Hindlimb muscle (tissue), 1 donor: ENCODE results near the gene ZEB1. TPM values are rescaled to one million over a fixed set of nuclear protein-coding genes. Genes with fewer than 3 reads are reported as not detected.
"Not testable (repeated sequence)": the region's sequence is repeated elsewhere in the genome, so short reads cannot be mapped to it uniquely, and the experiment has no call there.

Experiments
- DNase-seq: peaks from one replicate; pipeline ENCODE4 v3.0.0-alpha.2; 2013
- polyA plus RNA-seq: library from polyadenylated mRNA; unstranded; fragments of 120-200 nt; gene quantifications from one replicate; pipeline ENCODE4 v1.2.1, GENCODE V29; 2013; ENCODE audit not compliant: insufficient read length

ZEB1 gene
- polyA plus RNA-seq, 1 donor: 44.9 TPM

- not testable (repeated sequence) for DNase-seq
Measured at GRCh38 chr10:31427334-31427733, 108.3 kb downstream of the ZEB1 start.

- not testable (repeated sequence) for DNase-seq
Measured at GRCh38 chr10:31428499-31428898, 109.5 kb downstream of the ZEB1 start.

DNA sequence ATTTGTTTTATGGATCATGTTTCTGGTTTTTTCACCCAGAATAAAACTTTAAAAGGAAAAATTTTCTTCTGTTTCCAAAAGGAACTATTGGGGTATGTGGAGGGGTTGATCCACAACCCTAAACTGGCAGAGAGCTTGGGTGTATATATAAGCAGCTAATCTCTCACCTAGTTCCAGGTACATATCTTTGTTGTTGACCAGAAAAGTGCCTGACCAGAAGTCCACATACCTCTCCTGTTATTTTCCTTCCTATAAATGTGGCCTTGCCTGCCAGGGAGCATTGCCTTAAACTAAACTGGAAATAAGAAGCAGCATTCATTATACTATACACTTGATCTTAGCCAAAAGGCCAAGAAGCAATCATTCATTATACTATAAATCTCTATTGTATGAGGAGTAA, 112.0 kb downstream of the ZEB1 start:
- no peak for DNase-seq

DNA sequence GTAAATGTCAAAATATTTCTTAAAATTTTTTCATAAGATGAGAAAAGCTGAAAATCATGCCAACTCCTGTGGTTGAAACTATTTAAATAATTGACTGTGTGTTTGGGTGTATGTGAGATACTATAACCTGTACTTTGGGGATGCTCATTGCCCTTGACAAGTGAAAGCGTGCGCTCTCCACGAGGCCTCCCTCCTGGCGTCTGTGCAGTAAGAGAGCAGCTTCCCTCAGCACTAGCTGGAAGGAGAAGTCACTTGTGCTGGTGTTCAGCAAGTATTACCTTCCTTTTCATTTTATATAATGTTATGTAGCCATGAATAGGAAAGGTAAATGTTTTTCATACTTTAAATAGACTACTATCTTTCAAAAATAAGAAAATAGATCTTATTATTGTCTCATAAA, 118.9 kb downstream of the ZEB1 start:
- DNase-seq: no peak

DNA sequence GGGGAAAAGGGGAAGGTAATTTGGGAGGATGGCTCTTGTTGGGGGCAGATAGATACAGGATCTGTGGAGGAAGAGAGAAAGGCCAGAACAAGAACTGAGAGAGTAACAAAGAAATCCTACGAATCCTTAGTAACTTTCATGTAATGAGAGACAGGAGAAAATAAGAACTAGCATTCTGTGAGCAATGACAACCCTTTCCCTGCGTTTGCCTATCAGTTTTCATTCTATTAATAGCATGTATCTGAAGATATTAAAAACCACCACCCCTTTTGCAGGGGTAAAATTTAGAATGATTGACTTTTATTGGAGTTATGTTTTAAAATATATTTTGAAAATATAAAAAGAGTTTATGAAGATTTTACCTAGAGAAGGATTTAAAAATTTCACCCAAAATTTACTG, 132.8 kb downstream of the ZEB1 start:
- DNase-seq: no peak

- peak; percentile 13 for DNase-seq
Measured at GRCh38 chr10:31456468-31456867, 137.5 kb downstream of the ZEB1 start.

GRCh38 chr10:31457858-31458257, 138.8 kb downstream of the ZEB1 start:
- no peak for DNase-seq

DNA sequence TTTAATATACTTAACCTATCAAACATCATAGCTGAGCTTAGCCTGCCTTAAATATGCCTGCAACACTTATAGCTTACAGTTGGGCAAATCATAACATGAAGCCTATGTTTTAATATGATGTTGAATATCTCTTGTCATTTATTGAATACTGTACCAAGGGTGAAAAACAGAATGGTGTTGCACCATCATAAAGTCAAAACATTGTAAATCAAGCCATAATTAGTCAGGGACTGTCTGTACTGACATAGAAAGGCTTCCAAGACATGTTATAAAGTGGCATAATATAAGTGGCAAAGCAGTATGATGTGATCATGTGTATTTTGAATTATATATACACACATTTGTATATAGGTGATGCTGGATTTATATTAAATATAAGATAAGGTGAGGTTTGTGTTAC, 140.0 kb downstream of the ZEB1 start:
- DNase-seq: no peak

GRCh38 chr10:31460242-31460641, 141.2 kb downstream of the ZEB1 start:
- DNase-seq: no peak

GRCh38 chr10:31464552-31464951, 145.5 kb downstream of the ZEB1 start:
- DNase-seq: no peak

DNA sequence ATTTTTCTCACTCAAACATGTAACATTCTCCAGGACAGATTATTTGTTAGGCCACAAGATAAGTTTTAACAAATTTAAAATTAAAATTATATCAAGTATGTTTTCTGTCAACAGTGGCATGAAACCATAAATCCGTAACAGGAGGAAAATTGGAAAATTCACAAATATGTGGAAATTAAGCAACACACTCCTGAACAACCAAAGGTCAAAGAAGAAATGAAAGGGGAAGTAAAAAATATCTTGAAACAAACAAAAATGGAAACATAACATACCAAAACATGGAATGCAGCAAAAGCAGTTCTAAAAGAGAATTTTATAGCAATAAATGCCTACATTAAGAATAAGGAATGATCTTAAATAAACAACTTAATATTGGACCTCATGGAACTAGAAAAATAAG, 147.3 kb downstream of the ZEB1 start:
- DNase-seq: no peak

DNA sequence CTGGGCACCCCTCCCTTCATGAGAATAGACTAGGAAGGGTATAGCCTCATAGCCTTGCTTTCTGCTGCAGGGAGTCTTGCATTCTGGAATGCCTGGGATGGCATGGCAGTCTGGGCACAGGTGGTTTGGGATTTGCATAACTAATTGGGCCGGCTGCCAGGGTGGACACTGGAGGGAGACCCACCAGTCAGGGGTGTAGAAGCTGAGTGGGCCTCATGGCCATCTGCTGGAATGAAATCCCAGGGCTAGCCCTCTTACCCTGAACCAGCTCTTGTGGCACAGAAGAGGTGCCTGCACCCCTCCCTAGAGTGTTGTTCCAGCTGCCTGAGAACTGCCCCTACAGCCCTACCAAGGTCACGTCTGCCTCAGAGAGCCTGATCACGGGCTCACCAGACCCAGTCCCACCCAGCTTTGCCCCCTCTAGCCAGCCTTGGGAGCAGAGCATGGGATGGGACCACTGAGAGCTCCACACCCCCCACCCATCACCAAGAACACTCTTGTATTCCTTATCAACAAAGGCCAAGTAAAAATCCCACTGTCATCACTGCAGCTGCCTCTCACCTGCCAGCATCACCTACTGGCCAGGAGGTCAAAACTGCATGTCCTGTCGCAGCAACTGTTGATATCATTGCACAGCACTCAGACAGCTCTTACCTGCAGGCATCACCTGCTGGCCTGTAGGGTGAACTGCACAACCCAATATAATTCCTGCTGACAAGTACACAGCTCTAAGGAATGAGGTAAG, 148.9 kb downstream of the ZEB1 start:
- no peak for DNase-seq

GRCh38 chr10:31468536-31468859, 149.5 kb downstream of the ZEB1 start:
- DNase-seq: no peak

GRCh38 chr10:31475519-31475918, 156.5 kb downstream of the ZEB1 start:
- no peak for DNase-seq

DNA sequence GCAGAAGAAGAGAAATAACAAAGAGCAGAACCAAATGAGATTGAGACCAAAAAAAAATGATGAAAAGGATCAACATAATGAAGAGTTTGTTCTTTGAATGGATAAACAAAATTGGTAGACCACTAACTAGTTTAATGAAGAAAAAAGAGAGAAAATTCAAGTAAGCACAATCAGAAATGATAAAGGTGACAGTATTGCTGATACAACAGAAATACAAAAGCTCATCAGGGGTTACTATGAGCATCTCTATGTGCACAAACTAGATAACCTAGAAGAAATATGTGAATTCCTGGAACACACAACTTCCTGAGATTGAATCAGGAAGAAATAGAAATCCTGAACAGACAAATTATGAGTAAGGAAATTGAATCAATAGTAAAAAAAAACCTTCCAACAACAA, 157.1 kb downstream of the ZEB1 start:
- DNase-seq: no peak

GRCh38 chr10:31477584-31477983, 158.6 kb downstream of the ZEB1 start:
- no peak for DNase-seq

- no peak for DNase-seq
Measured at GRCh38 chr10:31479752-31480151, 160.7 kb downstream of the ZEB1 start.

DNA sequence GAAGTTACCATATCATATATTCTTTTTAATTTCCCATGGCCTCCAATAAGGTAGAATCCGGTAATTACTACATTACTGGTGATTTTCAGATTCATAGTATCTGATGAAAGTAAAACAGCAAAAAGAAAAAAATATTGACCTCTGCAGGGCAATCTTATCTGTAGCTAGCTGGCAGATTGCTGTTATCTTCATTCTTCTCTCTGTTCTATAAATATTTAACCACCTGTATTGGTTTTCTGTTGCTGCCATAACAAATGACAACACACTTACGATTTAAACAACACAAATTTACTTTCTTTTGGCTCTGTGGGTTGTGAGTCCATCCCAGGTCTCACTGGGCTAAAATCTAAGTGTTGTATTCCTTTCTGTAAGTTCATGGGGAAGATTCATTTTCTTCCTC, 164.5 kb downstream of the ZEB1 start:
- DNase-seq: no peak

DNA sequence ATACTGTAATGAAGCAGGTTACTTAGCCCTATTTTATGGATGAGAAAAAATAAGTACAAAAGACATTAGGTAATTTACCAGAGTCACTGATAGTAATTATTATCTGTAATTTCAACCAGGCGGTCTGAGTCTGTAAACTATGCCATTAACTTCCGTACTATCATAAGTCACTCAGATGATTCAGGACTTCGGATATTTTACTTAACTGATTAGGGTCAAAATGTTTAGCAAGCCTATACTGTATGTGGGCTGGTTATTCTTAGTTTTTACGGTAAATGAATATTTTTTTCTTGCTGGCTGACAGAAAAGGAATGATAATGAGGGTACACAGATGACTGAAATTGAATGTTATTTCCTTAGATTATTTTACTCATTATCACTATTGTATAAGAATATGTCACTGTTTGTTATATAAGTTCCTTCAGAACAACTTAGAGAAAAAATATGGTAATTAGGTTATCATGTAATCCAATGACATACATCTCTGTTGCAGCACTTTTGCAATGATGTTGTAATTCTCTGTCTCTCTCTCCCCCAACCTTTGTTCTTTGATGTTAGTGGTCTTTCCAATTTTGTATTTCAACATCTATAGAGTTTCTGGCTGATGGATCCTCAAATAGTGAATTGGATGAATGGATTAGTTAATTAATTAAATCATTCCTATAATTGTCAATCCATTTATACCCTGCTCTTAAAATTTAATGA, 165.6 kb downstream of the ZEB1 start:
- DNase-seq: no peak

DNA sequence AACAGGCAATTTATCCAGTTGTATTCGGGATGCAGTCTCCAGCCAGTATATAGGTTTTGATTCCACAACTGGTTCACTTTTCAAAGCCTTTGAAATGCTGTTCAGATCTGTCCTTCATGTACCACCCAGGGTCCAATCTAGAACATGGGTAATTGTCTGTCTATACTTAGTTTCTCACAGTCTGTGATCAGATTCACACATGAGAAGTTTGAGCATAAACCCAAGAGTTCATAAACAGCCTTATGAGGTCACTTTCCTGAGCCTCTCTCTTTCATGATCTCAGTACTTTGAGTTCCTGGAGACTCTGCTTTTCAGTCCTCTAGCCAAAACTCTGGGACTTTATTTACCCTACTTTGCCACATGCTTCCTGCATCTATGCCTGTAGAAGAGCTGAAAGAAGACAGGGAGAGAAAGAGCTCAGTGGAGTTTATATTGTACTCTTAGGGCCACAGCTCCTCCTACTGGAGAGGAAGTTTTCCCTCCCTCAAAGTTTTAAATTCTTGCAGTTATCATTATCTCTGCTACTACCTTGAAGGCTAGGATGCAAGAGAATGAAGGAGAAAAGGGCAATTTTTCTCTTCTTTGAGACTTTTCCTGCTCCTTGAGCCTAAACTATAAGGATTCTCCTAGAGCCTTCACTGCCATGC, 172.0 kb downstream of the ZEB1 start:
- DNase-seq: no peak

- DNase-seq: no peak
Measured at GRCh38 chr10:31507427-31507826, 188.4 kb downstream of the ZEB1 start.

DNA sequence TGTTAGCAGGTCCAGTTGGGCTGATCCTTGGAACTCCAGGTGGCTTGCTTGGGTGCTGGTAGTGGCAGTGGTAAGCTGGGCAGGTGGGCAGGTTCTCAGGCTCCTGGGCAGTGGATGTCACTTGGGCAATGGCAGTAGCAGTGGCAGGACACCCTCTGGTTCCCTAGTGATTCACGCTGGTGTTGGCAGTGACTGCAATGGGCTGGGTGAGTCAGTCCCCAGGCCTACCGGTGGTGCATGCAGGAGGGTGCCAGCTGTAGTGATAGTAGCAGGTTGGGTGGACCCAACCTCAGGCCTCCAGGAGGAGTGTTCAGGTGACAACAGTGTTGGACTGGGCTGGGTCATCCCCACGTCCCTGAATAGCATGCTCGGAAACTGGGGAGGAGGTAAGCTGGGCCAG, 189.2 kb downstream of the ZEB1 start:
- DNase-seq: no peak

DNA sequence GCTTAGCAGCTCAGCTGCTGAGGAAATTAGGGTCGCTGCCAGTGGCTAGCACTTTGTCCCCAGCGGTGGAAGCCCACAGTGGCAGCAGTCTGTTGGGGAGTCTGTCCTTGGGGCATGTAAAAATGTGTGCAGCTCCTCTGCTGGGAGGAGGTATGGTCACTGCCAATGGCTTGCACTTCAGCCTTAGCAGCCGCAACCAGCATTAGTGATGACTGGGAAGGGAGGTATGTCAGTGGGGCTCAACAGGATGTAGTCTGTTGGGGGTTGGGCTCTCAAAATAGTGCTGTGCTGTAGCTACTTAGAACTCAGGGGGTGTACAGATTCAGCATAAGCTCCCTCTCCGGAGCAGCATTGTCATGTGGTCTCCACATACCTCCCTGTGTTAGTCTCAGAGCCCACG, 189.9 kb downstream of the ZEB1 start:
- DNase-seq: no peak

DNA sequence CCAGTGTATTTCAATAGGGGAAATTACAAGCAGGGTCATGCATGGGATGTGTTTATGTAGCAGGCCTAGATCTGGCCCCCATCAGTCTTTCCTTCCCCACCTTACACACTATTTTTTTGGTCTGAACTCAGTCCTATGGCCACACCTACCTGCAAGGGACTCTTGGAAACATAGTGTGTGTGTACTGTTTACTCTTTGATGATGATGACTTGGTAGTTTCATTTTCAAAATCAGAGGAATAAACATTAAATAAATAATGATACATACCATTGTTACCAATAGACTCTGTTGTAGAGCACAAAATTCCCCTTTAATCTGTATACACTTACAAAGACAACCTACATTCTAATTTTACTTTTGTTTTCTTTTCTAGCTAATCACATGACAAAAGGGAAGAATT, 191.0 kb downstream of the ZEB1 start:
- no peak for DNase-seq
